WTC11 (cell line): ENCODE data around the gene NOTCH4. TPM values are rescaled to one million over a fixed set of nuclear protein-coding genes. Genes with fewer than 3 reads are reported as not detected.

Experiments
- ETV6 ChIP-seq: sonication (generic); formaldehyde crosslinking; IDR thresholded peaks from 2 replicates; pipeline ENCODE4 v1.8.1; 2022; ENCODE audit warnings: mild to moderate bottlenecking, missing genetic modification reagents
- FOXJ3 ChIP-seq: sonication (generic); formaldehyde crosslinking; IDR thresholded peaks from 2 replicates; pipeline ENCODE4 v1.9.0; 2021; ENCODE audit warnings: missing genetic modification reagents, mild to moderate bottlenecking, borderline replicate concordance
- IRF2 ChIP-seq: sonication (generic); formaldehyde crosslinking; IDR thresholded peaks from 2 replicates; pipeline ENCODE4 v1.8.0; 2022; ENCODE audit warnings: low read depth, missing genetic modification reagents, borderline replicate concordance
- JAZF1 ChIP-seq: fragments of 250-450 bp; sonication (Bioruptor Pico); IDR thresholded peaks from 2 replicates; pipeline ENCODE4 v1.9.0; 2021; ENCODE audit warnings: moderate library complexity, mild to moderate bottlenecking, inconsistent platforms
- NFE2L1 ChIP-seq: sonication (generic); formaldehyde crosslinking; IDR thresholded peaks from 2 replicates; pipeline ENCODE4 v1.8.1; 2023; ENCODE audit warnings: missing genetic modification reagents
- NR3C1 ChIP-seq: sonication (generic); formaldehyde crosslinking; conservative IDR thresholded peaks from 2 replicates; pipeline ENCODE4 v1.8.1; 2023; ENCODE audit warnings: low read depth, mild to moderate bottlenecking, missing genetic modification reagents
- SMAD4 ChIP-seq: sonication (generic); formaldehyde crosslinking; IDR thresholded peaks from 2 replicates; pipeline ENCODE4 v1.8.0; 2022; ENCODE audit warnings: mild to moderate bottlenecking, missing genetic modification reagents
- SOX15 ChIP-seq: fragments of 250-450 bp; sonication (Bioruptor Pico); IDR thresholded peaks from 2 replicates; pipeline ENCODE4 v1.9.0; 2021; ENCODE audit warnings: mild to moderate bottlenecking
- TEAD1 ChIP-seq: sonication (generic); formaldehyde crosslinking; IDR thresholded peaks from 2 replicates; pipeline ENCODE4 v1.8.0; 2022; ENCODE audit warnings: mild to moderate bottlenecking, missing genetic modification reagents
- TEAD4 ChIP-seq: sonication (generic); formaldehyde crosslinking; IDR thresholded peaks from 2 replicates; pipeline ENCODE4 v1.8.0; 2022; ENCODE audit warnings: mild to moderate bottlenecking, missing genetic modification reagents
- ZNF423 ChIP-seq: fragments of 250-450 bp; sonication (Bioruptor Pico); IDR thresholded peaks from 2 replicates; pipeline ENCODE4 v2.1.2; 2022; ENCODE audit warnings: mild to moderate bottlenecking, moderate library complexity
- total RNA-seq: library from RNA; stranded (reverse); gene quantifications from 3 replicates; pipeline ENCODE4 v1.2.3, GENCODE V29; 2021
- TF ChIP-seq, protein P1 (sequence below): sonication (generic); formaldehyde crosslinking; IDR thresholded peaks from 2 replicates; pipeline ENCODE4 v1.8.0; 2023; ENCODE audit warnings: missing genetic modification reagents, mild to moderate bottlenecking, borderline replicate concordance
- TF ChIP-seq, protein P2 (sequence below): sonication (generic); formaldehyde crosslinking; IDR thresholded peaks from 2 replicates; pipeline ENCODE4 v1.8.0; 2023; ENCODE audit warnings: missing genetic modification reagents
- TF ChIP-seq, protein P3 (sequence below): sonication (generic); formaldehyde crosslinking; IDR thresholded peaks from 2 replicates; pipeline ENCODE4 v1.8.0; 2022; ENCODE audit warnings: mild to moderate bottlenecking, missing genetic modification reagents
- TF ChIP-seq, protein P4 (sequence below): sonication (generic); formaldehyde crosslinking; IDR thresholded peaks from 2 replicates; pipeline ENCODE4 v1.8.1; 2023; ENCODE audit warnings: mild to moderate bottlenecking, missing genetic modification reagents, moderate library complexity
- TF ChIP-seq, protein P5 (sequence below): fragments of 250-450 bp; sonication (Bioruptor Pico); IDR thresholded peaks from 2 replicates; pipeline ENCODE4 v1.9.0; 2021; ENCODE audit warnings: mild to moderate bottlenecking
- TF ChIP-seq, protein P6 (sequence below): sonication (generic); formaldehyde crosslinking; IDR thresholded peaks from 2 replicates; pipeline ENCODE4 v1.8.0; 2022; ENCODE audit warnings: mild to moderate bottlenecking, missing genetic modification reagents
- TF ChIP-seq, protein P7 (sequence below): sonication (generic); formaldehyde crosslinking; conservative IDR thresholded peaks from 2 replicates; pipeline ENCODE4 v1.8.1; 2022; ENCODE audit warnings: mild to moderate bottlenecking, missing genetic modification reagents
- TF ChIP-seq, protein P8 (sequence below): sonication (generic); formaldehyde crosslinking; IDR thresholded peaks from 2 replicates; pipeline ENCODE4 v1.8.1; 2022; ENCODE audit warnings: low read depth, missing genetic modification reagents, borderline replicate concordance

NOTCH4 gene
- total RNA-seq, 1 experiment from 2014 or later: 2.6 TPM

DNA sequence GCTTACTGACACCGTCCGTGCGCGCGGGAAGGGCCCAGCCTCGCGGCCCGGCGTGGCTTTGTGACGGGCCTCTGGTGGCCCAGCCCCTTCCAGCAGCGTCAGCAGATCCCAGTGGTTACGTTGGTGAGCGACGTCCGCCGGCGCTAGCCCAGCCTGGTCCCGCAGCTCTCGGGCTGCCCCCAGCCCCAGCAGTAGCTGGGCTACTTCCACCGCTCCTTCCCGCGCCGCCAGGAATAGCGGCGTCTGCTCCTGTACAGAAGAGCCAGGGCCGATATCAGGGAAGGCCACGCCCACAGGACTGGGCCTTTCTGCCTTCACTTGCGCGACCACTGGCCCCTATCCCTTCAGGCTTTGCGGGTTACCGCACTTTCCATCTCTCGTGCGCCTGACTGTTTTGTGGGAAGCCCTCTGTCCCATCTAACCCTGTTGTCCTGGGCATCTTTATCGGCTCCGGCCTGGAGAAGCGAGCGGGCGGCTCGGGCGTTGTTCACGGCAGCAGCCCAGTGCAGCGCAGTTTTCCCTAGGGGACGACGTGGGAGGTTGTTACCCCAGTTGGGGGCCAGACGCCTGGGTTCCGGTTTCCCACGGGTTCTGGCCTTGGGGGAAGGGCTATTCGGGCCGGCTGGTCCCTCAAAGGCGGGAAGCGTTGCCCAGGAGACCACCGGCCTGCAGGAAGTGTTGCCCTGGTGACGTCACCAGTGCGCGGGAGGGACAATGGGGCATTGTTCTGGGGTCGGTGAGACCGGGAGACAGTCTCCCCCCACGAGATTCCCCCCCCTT is 27.8 kb downstream of the NOTCH4 start (continued):
- TF ChIP-seq, protein P1, sequence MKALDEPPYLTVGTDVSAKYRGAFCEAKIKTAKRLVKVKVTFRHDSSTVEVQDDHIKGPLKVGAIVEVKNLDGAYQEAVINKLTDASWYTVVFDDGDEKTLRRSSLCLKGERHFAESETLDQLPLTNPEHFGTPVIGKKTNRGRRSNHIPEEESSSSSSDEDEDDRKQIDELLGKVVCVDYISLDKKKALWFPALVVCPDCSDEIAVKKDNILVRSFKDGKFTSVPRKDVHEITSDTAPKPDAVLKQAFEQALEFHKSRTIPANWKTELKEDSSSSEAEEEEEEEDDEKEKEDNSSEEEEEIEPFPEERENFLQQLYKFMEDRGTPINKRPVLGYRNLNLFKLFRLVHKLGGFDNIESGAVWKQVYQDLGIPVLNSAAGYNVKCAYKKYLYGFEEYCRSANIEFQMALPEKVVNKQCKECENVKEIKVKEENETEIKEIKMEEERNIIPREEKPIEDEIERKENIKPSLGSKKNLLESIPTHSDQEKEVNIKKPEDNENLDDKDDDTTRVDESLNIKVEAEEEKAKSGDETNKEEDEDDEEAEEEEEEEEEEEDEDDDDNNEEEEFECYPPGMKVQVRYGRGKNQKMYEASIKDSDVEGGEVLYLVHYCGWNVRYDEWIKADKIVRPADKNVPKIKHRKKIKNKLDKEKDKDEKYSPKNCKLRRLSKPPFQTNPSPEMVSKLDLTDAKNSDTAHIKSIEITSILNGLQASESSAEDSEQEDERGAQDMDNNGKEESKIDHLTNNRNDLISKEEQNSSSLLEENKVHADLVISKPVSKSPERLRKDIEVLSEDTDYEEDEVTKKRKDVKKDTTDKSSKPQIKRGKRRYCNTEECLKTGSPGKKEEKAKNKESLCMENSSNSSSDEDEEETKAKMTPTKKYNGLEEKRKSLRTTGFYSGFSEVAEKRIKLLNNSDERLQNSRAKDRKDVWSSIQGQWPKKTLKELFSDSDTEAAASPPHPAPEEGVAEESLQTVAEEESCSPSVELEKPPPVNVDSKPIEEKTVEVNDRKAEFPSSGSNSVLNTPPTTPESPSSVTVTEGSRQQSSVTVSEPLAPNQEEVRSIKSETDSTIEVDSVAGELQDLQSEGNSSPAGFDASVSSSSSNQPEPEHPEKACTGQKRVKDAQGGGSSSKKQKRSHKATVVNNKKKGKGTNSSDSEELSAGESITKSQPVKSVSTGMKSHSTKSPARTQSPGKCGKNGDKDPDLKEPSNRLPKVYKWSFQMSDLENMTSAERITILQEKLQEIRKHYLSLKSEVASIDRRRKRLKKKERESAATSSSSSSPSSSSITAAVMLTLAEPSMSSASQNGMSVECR (CRISPR knock-in tag): peak; percentile 86; the same call in 1 of the 2 replicates
- TF ChIP-seq TEAD4 (no peak), FOXJ3 (CRISPR knock-in tag) (no peak), ETV6 (CRISPR knock-in tag) (0 out of 2 replicates have a peak, but pooled peaks have one; percentile 85), IRF2 (CRISPR knock-in tag) (no peak), ZNF423 (CRISPR knock-in tag) (no peak), JAZF1 (CRISPR knock-in tag) (no peak), NR3C1 (CRISPR knock-in tag) (no peak), TEAD1 (no peak), SMAD4 (CRISPR knock-in tag) (0 out of 2 replicates have a peak, but pooled peaks have one; percentile 27), SOX15 (CRISPR knock-in tag) (no peak), NFE2L1 (CRISPR knock-in tag) (peak; percentile 2; the same call in 1 of the 2 replicates)
- TF ChIP-seq, protein P2, sequence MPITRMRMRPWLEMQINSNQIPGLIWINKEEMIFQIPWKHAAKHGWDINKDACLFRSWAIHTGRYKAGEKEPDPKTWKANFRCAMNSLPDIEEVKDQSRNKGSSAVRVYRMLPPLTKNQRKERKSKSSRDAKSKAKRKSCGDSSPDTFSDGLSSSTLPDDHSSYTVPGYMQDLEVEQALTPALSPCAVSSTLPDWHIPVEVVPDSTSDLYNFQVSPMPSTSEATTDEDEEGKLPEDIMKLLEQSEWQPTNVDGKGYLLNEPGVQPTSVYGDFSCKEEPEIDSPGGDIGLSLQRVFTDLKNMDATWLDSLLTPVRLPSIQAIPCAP (CRISPR knock-in tag): 0 out of 2 replicates have a peak, but pooled peaks have one; percentile 51
- TF ChIP-seq, protein P3, sequence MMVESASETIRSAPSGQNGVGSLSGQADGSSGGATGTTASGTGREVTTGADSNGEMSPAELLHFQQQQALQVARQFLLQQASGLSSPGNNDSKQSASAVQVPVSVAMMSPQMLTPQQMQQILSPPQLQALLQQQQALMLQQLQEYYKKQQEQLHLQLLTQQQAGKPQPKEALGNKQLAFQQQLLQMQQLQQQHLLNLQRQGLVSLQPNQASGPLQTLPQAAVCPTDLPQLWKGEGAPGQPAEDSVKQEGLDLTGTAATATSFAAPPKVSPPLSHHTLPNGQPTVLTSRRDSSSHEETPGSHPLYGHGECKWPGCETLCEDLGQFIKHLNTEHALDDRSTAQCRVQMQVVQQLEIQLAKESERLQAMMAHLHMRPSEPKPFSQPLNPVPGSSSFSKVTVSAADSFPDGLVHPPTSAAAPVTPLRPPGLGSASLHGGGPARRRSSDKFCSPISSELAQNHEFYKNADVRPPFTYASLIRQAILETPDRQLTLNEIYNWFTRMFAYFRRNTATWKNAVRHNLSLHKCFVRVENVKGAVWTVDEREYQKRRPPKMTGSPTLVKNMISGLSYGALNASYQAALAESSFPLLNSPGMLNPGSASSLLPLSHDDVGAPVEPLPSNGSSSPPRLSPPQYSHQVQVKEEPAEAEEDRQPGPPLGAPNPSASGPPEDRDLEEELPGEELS (CRISPR knock-in tag): no peak; the same call in none of the 2 replicates
- TF ChIP-seq, protein P4, sequence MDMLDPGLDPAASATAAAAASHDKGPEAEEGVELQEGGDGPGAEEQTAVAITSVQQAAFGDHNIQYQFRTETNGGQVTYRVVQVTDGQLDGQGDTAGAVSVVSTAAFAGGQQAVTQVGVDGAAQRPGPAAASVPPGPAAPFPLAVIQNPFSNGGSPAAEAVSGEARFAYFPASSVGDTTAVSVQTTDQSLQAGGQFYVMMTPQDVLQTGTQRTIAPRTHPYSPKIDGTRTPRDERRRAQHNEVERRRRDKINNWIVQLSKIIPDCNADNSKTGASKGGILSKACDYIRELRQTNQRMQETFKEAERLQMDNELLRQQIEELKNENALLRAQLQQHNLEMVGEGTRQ (CRISPR knock-in tag): no peak
- TF ChIP-seq, protein P5, sequence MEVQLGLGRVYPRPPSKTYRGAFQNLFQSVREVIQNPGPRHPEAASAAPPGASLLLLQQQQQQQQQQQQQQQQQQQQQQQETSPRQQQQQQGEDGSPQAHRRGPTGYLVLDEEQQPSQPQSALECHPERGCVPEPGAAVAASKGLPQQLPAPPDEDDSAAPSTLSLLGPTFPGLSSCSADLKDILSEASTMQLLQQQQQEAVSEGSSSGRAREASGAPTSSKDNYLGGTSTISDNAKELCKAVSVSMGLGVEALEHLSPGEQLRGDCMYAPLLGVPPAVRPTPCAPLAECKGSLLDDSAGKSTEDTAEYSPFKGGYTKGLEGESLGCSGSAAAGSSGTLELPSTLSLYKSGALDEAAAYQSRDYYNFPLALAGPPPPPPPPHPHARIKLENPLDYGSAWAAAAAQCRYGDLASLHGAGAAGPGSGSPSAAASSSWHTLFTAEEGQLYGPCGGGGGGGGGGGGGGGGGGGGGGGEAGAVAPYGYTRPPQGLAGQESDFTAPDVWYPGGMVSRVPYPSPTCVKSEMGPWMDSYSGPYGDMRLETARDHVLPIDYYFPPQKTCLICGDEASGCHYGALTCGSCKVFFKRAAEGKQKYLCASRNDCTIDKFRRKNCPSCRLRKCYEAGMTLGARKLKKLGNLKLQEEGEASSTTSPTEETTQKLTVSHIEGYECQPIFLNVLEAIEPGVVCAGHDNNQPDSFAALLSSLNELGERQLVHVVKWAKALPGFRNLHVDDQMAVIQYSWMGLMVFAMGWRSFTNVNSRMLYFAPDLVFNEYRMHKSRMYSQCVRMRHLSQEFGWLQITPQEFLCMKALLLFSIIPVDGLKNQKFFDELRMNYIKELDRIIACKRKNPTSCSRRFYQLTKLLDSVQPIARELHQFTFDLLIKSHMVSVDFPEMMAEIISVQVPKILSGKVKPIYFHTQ (CRISPR knock-in tag): peak; percentile 58; the same call in 1 of the 2 replicates
- TF ChIP-seq, protein P6, sequence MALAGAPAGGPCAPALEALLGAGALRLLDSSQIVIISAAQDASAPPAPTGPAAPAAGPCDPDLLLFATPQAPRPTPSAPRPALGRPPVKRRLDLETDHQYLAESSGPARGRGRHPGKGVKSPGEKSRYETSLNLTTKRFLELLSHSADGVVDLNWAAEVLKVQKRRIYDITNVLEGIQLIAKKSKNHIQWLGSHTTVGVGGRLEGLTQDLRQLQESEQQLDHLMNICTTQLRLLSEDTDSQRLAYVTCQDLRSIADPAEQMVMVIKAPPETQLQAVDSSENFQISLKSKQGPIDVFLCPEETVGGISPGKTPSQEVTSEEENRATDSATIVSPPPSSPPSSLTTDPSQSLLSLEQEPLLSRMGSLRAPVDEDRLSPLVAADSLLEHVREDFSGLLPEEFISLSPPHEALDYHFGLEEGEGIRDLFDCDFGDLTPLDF (CRISPR knock-in tag): 0 out of 2 replicates have a peak, but pooled peaks have one; percentile 62
- TF ChIP-seq, protein P7, sequence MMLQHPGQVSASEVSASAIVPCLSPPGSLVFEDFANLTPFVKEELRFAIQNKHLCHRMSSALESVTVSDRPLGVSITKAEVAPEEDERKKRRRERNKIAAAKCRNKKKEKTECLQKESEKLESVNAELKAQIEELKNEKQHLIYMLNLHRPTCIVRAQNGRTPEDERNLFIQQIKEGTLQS (CRISPR knock-in tag): no peak
- TF ChIP-seq, protein P8, sequence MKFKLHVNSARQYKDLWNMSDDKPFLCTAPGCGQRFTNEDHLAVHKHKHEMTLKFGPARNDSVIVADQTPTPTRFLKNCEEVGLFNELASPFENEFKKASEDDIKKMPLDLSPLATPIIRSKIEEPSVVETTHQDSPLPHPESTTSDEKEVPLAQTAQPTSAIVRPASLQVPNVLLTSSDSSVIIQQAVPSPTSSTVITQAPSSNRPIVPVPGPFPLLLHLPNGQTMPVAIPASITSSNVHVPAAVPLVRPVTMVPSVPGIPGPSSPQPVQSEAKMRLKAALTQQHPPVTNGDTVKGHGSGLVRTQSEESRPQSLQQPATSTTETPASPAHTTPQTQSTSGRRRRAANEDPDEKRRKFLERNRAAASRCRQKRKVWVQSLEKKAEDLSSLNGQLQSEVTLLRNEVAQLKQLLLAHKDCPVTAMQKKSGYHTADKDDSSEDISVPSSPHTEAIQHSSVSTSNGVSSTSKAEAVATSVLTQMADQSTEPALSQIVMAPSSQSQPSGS (CRISPR knock-in tag): peak; percentile 11; the same call in 1 of the 2 replicates
